ENCODE data around the gene PNPO. TPM values are rescaled to one million over a fixed set of nuclear protein-coding genes. Genes with fewer than 3 reads are reported as not detected.
"Not testable (repeated sequence)": the region's sequence is repeated elsewhere in the genome, so short reads cannot be mapped to it uniquely, and the experiment has no call there.

PNPO gene
- total RNA-seq, 4 donors from 2014 or later, result 47.3 to 103 (median 78.9) TPM

GRCh38 chr17:47928415-47928814 lies 13.0 kb upstream of the PNPO start:
- TF ChIP-seq CTCF (IDR thresholded peaks at IDR 0.05) (no peak), POLR2A (IDR thresholded peaks at IDR 0.05) (no peak)
- intact Hi-C loops (cut with DNase I), result no loop called here
- Histone ChIP-seq H3K9me3 (no peaks in the 10 kb centered on the region), H3K4me3 (replicated peaks in 1 of 3) (no peak overlapping the region), H3K27me3 (no peaks in the 10 kb centered on the region), H3K36me3 (peaks cover 16 to 33% of the 10 kb centered on the region in 2 donors), H3K4me1 (no peaks in the 10 kb centered on the region), H3K27ac (no peak overlapping the region)
- no peak for DNase-seq
- 85 to 86% methylated on average over 2 of the region's 2 CpGs for WGBS, 2 donors

GRCh38 chr17:47929218-47930000 lies 12.0 kb upstream of the PNPO start:
- H3K27ac ChIP-seq, result peak overlapping the region in 1 of 3 donors; percentile 17
- no peak for TF ChIP-seq CTCF (IDR thresholded peaks at IDR 0.05)
- TF ChIP-seq POLR2A (IDR thresholded peaks at IDR 0.05), result no peak
- WGBS, 2 donors, result 65 to 74% methylated on average over 10 of the region's 10 CpGs
- no peak overlapping the region for H3K4me3 ChIP-seq (replicated peaks in 1 of 3)
- no peaks in the 10 kb centered on the region for H3K9me3 ChIP-seq
- intact Hi-C loops (cut with DNase I), result no loop called here
- H3K27me3 ChIP-seq, result no peaks in the 10 kb centered on the region
- peaks cover 14 to 28% of the 10 kb centered on the region in 2 donors for H3K36me3 ChIP-seq
- H3K4me1 ChIP-seq, result no peaks in the 10 kb centered on the region
- DNase-seq, result no peak

- Histone ChIP-seq H3K36me3 (peaks cover 0 to 12% of the 10 kb centered on the region in 2 donors), H3K4me1 (peaks cover 0 to 8% of the 10 kb centered on the region in 2 donors), H3K9me3 (no peaks in the 10 kb centered on the region), H3K4me3 (replicated peaks in 1 of 3) (no peak overlapping the region), H3K27ac (no peak overlapping the region), H3K27me3 (no peaks in the 10 kb centered on the region)
- intact Hi-C loops (cut with DNase I), result no loop called here
- TF ChIP-seq CTCF (IDR thresholded peaks at IDR 0.05), result no peak
- no peak for TF ChIP-seq POLR2A (IDR thresholded peaks at IDR 0.05)
- no peak for DNase-seq
- WGBS, 2 donors, result 83 to 96% methylated on average over 4 of the region's 4 CpGs
Observed at GRCh38 chr17:47931848-47932247, 9.5 kb upstream of the PNPO start.

- 84 to 89% methylated on average over 1 of the region's 1 CpG for WGBS, 2 donors
- Histone ChIP-seq H3K4me3 (replicated peaks in 1 of 3) (no peak overlapping the region), H3K9me3 (no peaks in the 10 kb centered on the region), H3K4me1 (peaks cover 0 to 9% of the 10 kb centered on the region in 2 donors), H3K36me3 (no peaks in the 10 kb centered on the region), H3K27ac (no peak overlapping the region), H3K27me3 (no peaks in the 10 kb centered on the region)
- intact Hi-C loops (cut with DNase I), result no loop called here
- TF ChIP-seq CTCF (IDR thresholded peaks at IDR 0.05), result no peak
- no peak for TF ChIP-seq POLR2A (IDR thresholded peaks at IDR 0.05)
- no peak for DNase-seq
Observed at GRCh38 chr17:47934856-47935255, 6.5 kb upstream of the PNPO start.

GRCh38 chr17:47935468-47935867 lies 5.9 kb upstream of the PNPO start:
- 85 to 87% methylated on average over 3 of the region's 3 CpGs for WGBS, 2 donors
- H3K27ac ChIP-seq; H3K27me3 ChIP-seq; intact Hi-C loops (cut with DNase I); DNase-seq; H3K4me1 ChIP-seq; H3K36me3 ChIP-seq; H3K9me3 ChIP-seq; H3K4me3 ChIP-seq (replicated peaks in 1 of 3): not testable (repeated sequence)

All from thyroid gland (tissue), 4 donors.